GM10266 (cell line): ENCODE measurements around the gene SIL1.
"Not testable (repeated sequence)": the region's sequence is repeated elsewhere in the genome, so short reads cannot be mapped to it uniquely, and the experiment has no call there.

ENCODE experiments used
- DNase-seq: peaks from one replicate; pipeline ENCODE4 v3.0.0; 2012; ENCODE audit errors: extremely low spot score
- CTCF ChIP-seq: IDR thresholded peaks from 2 replicates; pipeline ENCODE4 v1.5.1; 2012; ENCODE audit warnings: mild to moderate bottlenecking, low read depth; ENCODE audit not compliant: control insufficient read depth, insufficient read depth; ENCODE audit errors: missing control alignments

SIL1 gene

DNA sequence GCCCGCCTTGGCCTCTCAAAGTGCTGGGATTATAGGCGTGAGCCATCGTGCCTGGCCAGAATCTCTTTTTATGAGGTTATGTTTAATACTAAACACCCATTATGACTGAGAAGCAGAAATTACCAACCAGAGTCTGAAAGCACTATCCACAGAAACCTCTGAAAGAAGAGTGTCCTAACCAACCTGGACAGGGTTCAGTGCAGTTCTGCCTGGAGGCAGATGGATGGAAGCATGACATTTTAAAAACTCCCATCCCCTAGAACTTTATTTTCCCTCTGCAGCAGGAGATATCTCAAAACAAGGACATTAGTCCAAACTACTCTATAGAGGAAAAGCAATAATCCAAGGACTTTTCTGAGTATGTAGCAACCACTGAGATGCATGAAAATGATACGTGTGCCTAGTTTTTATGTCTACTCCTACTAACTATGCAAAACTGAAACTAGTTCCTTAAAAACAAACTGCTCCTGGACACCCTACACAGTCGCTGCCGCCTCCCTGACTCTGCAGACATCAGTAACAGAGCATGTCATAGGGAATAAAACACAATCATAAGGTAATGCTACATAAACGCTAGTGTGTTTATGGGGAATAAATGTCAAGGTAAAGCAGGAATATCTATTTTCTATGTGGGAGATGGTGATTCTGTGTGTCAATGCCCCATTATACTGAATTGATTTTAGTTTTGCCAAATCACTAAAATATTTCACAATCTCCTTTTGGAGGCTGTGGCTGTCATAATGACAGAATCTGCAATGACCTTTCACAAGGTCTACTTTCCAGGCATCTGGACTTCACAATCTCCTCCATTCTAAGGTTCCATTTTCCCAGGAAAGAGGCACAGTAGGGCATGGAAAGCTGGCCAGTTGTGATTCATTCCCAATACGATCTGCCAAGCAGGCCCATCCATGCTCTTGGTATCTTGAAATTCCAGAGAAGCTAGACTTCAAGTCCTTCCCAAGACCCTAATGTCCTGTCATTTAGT is 122.8 kb downstream of the SIL1 start:
- TF ChIP-seq CTCF, result no peak
- no peak for DNase-seq

DNA sequence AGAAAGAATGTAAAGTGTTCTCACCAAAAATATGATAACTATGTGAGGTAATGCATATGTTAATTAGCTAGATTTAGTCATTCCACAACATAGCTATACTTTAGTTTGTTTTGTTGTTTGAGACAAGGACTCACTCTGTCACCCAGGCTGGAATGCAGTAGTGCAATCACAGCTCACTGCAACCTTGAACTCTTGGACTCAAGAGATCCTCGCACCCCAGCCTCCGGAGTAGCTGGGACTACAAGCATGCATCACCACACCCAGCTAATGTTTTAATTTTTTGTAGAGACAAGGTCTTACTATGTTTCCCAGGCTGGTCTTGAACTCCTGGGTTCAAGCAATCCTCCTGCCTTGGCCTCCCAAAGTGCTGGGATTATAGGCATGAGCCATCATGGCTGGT is 124.2 kb downstream of the SIL1 start:
- DNase-seq, result not testable (repeated sequence)

- DNase-seq, result no peak
- TF ChIP-seq CTCF, result no peak
These were observed 129.5 kb downstream of the SIL1 start for GRCh38 chr5:139068494-139069151.

DNA sequence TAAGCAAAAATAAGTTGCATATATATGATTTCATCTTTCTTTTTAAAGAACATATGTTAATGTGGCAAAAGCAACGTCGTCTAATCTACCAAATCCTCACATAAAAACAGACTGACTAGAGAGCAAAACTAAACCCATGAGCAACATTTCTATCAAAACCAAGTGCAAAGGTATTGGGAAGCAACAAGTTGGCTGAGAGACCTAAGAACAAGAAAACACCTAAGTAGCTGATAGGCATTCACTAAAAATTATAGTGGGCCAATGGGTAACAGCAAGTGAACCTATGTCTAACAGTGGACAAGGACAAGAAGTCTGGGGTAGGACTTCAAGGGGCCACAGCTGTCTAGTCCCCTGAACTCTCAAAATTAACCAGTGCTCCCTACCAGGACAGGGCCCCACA is 130.1 kb downstream of the SIL1 start:
- TF ChIP-seq CTCF, result no peak
- DNase-seq, result no peak

- no peak for TF ChIP-seq CTCF
- DNase-seq, result no peak
These were observed 132.9 kb downstream of the SIL1 start for GRCh38 chr5:139065306-139065705.

DNA sequence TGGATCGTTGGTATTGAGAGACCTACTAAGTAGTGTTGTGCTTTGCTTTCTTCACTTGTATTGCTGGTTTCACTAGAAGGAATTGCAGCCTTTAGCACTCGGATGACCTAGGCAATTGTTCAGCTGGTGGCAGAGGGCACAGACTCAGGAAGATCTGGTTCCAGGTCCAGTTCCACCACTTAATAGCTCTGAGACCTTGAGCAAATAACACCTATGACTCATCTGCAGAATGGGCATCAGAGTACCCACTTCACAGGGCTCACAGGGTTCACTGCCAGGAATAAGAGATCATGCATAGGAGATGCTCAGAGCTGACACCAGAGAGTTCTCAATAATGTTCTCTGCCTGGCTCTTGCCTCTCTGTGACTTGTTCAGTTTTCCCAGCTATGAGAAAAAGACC is 133.6 kb downstream of the SIL1 start:
- DNase-seq, result no peak
- TF ChIP-seq CTCF, result no peak

DNA sequence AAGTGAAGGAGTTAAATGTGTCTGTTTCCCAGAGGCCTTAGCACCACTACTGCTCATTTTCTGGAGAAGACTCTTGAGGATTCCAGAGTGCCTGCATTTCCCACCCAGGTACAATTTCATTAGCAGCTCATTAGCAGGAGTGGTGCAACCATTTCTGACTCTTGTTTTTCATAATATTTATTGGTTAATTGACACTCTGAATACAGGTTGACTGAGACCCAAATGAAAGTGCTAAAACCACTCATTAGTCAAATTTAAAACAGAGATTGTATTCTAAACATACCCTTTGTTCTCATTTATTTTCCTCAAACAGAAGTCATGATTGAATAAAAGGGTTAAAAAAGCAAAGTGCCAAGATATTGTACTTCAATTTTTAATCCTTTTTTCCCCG is 134.5 kb downstream of the SIL1 start:
- TF ChIP-seq CTCF, result no peak
- DNase-seq, result no peak
